Measurements from ENCODE around the gene GATB. TPM values are rescaled to one million over a fixed set of nuclear protein-coding genes. Genes with fewer than 3 reads are reported as not detected.
A peak's percentile ranks its signal among the peaks of the same experiment; 100 is the strongest.

The GATB gene
- total RNA-seq, 1 experiment from 2014 or later = 21.2 TPM

DNA sequence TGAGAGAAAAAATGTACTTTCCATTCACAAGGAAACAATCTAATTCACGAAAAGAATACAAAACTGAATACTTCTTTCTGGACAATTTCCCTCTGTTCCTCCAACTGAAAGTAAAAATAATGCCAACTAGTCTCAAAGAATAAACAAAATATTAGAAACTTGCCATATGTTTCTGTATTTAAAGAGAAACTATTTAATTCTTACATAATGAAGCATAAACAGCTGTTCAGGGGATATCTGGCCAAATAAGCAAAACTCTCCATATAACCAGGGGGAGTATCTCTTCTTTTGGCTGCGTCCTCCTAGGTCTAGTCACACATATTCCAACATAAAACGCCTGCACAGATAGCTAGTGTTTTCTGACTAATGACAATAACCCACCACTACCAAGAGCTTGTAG, 805 bp downstream of the GATB start:
- WGBS (ENCODE audit: extremely low coverage, insufficient read length, low lambda C conversion rate) = no CpG with 5 or more reads among the region's 3 CpGs
- H3K4me1 Mint-ChIP-seq = peaks cover 12 to 16% of the 10 kb centered on the region in 2 experiments

More for the DNA sequence above, 805 bp downstream of the GATB start:
- Histone ChIP-seq H3K23ac (ENCODE audit: insufficient read length, low read depth, low read length) (no peak overlapping the region), H3K27ac (ENCODE audit: insufficient read length, low read depth, low read length) (no peak overlapping the region), H3K14ac (ENCODE audit: insufficient read depth, low read length) (no peak overlapping the region), H3K4me1 (ENCODE audit: insufficient read depth, low read length) (no peaks in the 10 kb centered on the region; the same call in 1 of the 2 replicates), H2BK15ac (ENCODE audit: low read depth, low read length) (no peak overlapping the region), H2AFZ (ENCODE audit: low read length) (no peak overlapping the region), H3K79me2 (ENCODE audit: insufficient read depth, low read length) (no peaks in the 10 kb centered on the region), H2BK5ac (ENCODE audit: insufficient read length, low read length) (no peak overlapping the region), H3K9ac (ENCODE audit: extremely low read depth, insufficient read length, low read length) (peak overlapping the region; percentile 95), H4K8ac (replicated peaks; ENCODE audit: insufficient read length, low read depth, low read length) (no peak overlapping the region), H4K5ac (ENCODE audit: insufficient read length, low read depth, low read length) (peak overlapping the region; percentile 91), H3K4ac (ENCODE audit: low read depth, low read length) (no peak overlapping the region), H4K91ac (ENCODE audit: insufficient read length, low read depth, low read length) (no peak overlapping the region), H2BK20ac (ENCODE audit: low read depth, low read length, poor library complexity, severe bottlenecking) (no peak overlapping the region), H4K20me1 (ENCODE audit: control insufficient read depth, insufficient read depth, insufficient read length) (no peaks in the 10 kb centered on the region), H3K18ac (ENCODE audit: insufficient read length, low read depth, low read length) (no peak overlapping the region), H3K4me2 (ENCODE audit: insufficient read depth, insufficient read length, low read length) (peak overlapping the region; percentile 71), H3K23me2 (ENCODE audit: insufficient read length, low read depth, low read length, poor library complexity, severe bottlenecking) (peaks cover 6% of the 10 kb centered on the region), H3K27me3 (ENCODE audit: insufficient read depth, low read length) (no peaks in the 10 kb centered on the region), H2BK12ac (ENCODE audit: insufficient read length, low read depth, low read length) (no peak overlapping the region), H3K79me1 (ENCODE audit: insufficient read depth, low read depth, low read length, poor library complexity, severe bottlenecking) (no peaks in the 10 kb centered on the region), H2AK5ac (ENCODE audit: insufficient read length, low read length) (no peak overlapping the region), H3T11ph (ENCODE audit: low read length) (no peak overlapping the region), H3K56ac (ENCODE audit: insufficient read length, low read depth, low read length) (no peak overlapping the region), H3K9me3 (ENCODE audit: control insufficient read depth, low read depth, low read length) (no peaks in the 10 kb centered on the region), H2BK120ac (ENCODE audit: low read depth, low read length, poor library complexity, severe bottlenecking) (no peak overlapping the region)
- Mint-ChIP-seq H3K27me3 (ENCODE audit: low read depth) (no peaks in the 10 kb centered on the region), H3K36me3 (ENCODE audit: insufficient read depth in 1 of 3, low read depth in 3 of 3) (peaks cover 0 to 5% (median 2%) of the 10 kb centered on the region in 3 experiments; a peak in 2 of 7 replicates), H3K27ac (peak overlapping the region in 2 of 3 experiments; percentile 99 to 100; a peak in 3 of 7 replicates), H3K9me3 (no peaks in the 10 kb centered on the region), H3K4me3 (peak overlapping the region; percentile 98 to 99)
- DNase-seq = no peak
- TF ChIP-seq, protein P1, sequence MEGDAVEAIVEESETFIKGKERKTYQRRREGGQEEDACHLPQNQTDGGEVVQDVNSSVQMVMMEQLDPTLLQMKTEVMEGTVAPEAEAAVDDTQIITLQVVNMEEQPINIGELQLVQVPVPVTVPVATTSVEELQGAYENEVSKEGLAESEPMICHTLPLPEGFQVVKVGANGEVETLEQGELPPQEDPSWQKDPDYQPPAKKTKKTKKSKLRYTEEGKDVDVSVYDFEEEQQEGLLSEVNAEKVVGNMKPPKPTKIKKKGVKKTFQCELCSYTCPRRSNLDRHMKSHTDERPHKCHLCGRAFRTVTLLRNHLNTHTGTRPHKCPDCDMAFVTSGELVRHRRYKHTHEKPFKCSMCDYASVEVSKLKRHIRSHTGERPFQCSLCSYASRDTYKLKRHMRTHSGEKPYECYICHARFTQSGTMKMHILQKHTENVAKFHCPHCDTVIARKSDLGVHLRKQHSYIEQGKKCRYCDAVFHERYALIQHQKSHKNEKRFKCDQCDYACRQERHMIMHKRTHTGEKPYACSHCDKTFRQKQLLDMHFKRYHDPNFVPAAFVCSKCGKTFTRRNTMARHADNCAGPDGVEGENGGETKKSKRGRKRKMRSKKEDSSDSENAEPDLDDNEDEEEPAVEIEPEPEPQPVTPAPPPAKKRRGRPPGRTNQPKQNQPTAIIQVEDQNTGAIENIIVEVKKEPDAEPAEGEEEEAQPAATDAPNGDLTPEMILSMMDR (conservative IDR thresholded peaks at IDR 0.05) = no peak

All from H9 (cell line).